GM21619 (cell line): ENCODE results near the gene DDB1.

Source experiments
- ATAC-seq: cut with Tn5 transposase; IDR thresholded peaks from one replicate; pipeline ENCODE4 v1.9.1; 2021; ENCODE audit not compliant: unreplicated experiment

DDB1 gene

GRCh38 chr11:61337706-61338470 lies 5.0 kb upstream of the DDB1 start:
- no peak for ATAC-seq

- ATAC-seq, result peak; percentile 44
Measured at GRCh38 chr11:61336171-61336935, 3.4 kb upstream of the DDB1 start.

GRCh38 chr11:61335355-61335710 lies 2.4 kb upstream of the DDB1 start:
- ATAC-seq, result no peak

GRCh38 chr11:61334434-61335354 lies 1.8 kb upstream of the DDB1 start:
- no peak for ATAC-seq

GRCh38 chr11:61333550-61334433 lies 887 bp upstream of the DDB1 start:
- no peak for ATAC-seq

GRCh38 chr11:61332281-61332796 lies 566 bp downstream of the DDB1 start:
- ATAC-seq, result no peak

- no peak for ATAC-seq
Measured at GRCh38 chr11:61331651-61332050, 1.3 kb downstream of the DDB1 start.

- ATAC-seq, result no peak
Measured at GRCh38 chr11:61329871-61330270, 3.0 kb downstream of the DDB1 start.

- no peak for ATAC-seq
Measured at GRCh38 chr11:61328351-61328750, 4.6 kb downstream of the DDB1 start.

GRCh38 chr11:61327669-61328071 lies 5.2 kb downstream of the DDB1 start:
- no peak for ATAC-seq

GRCh38 chr11:61325649-61326414 lies 7.1 kb downstream of the DDB1 start:
- ATAC-seq, result no peak

GRCh38 chr11:61315260-61315659 lies 17.6 kb downstream of the DDB1 start:
- no peak for ATAC-seq

- no peak for ATAC-seq
Measured at GRCh38 chr11:61310749-61311148, 22.2 kb downstream of the DDB1 start.

- no peak for ATAC-seq
Measured at GRCh38 chr11:61309739-61310138, 23.2 kb downstream of the DDB1 start.

GRCh38 chr11:61309141-61309540 lies 23.8 kb downstream of the DDB1 start:
- no peak for ATAC-seq

- ATAC-seq, result no peak
Measured at GRCh38 chr11:61307354-61307753, 25.6 kb downstream of the DDB1 start.

GRCh38 chr11:61306221-61306620 lies 26.7 kb downstream of the DDB1 start:
- no peak for ATAC-seq

GRCh38 chr11:61305417-61305816 lies 27.5 kb downstream of the DDB1 start:
- no peak for ATAC-seq

GRCh38 chr11:61303725-61304124 lies 29.2 kb downstream of the DDB1 start:
- ATAC-seq, result no peak
